Type B pancreatic cell (in vitro differentiated cells): ENCODE results near the gene MESP1. TPM values are rescaled to one million over a fixed set of nuclear protein-coding genes. Genes with fewer than 3 reads are reported as not detected.
A peak's percentile ranks its signal among the peaks of the same experiment; 100 is the strongest.

Experiments
- DNase-seq: peaks from one replicate; pipeline ENCODE4 v3.0.0; 2021; ENCODE audit warnings: mixed read lengths; ENCODE audit not compliant: unreplicated experiment; ENCODE audit errors: extremely low spot score
- H3K27ac Mint-ChIP-seq: 2 replicates; pipeline ENCODE4 v1.8.0; 2021; ENCODE audit warnings: mild to moderate bottlenecking, mixed read lengths
- H3K27me3 Mint-ChIP-seq: 2 replicates; pipeline ENCODE4 v1.8.0; 2021; ENCODE audit warnings: mixed read lengths
- H3K36me3 Mint-ChIP-seq: 2 replicates; pipeline ENCODE4 v1.8.0; 2021; ENCODE audit warnings: mixed read lengths
- H3K4me1 Mint-ChIP-seq: one replicate; pipeline ENCODE4 v1.8.0; 2021; ENCODE audit warnings: mixed read lengths; ENCODE audit not compliant: unreplicated experiment
- H3K4me3 Mint-ChIP-seq: 2 replicates; pipeline ENCODE4 v1.8.0; 2021; ENCODE audit warnings: mild to moderate bottlenecking, mixed read lengths
- H3K9me3 Mint-ChIP-seq: 2 replicates; pipeline ENCODE4 v1.8.0; 2021; ENCODE audit warnings: mixed read lengths
- total RNA-seq: library from RNA; stranded (reverse); gene quantifications from 2 replicates; pipeline ENCODE4 v1.2.1, GENCODE V29; 2021; ENCODE audit warnings: low replicate concordance
- TF ChIP-seq, protein P1 (sequence below): fragments of 200-600 bp; sonication (generic); conservative IDR thresholded peaks from 2 replicates; pipeline ENCODE4 v1.5.0; 2021; ENCODE audit warnings: antibody characterized with exemption, mild to moderate bottlenecking

MESP1 gene
- total RNA-seq, 1 donor from 2014 or later: 2.1 TPM

DNA sequence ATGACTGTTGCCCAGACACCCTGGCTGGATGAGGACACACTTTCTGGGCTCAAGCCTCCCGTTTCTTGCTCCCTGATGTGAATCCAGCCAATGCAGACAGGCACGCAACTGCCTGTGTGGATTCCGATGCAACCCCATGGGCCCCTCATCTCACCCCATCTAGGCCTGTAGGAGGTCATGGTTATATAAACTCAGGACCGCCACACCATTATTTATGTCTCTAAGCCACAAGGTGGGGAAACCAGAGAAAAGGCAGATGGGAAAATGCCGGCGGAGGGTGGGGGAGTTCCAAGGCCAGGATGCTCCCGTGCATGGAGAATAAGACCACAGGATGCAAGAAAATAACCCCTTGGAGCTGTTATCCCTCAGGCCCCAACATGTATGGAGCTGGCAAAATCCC is 2.0 kb downstream of the MESP1 start:
- TF ChIP-seq, protein P1, sequence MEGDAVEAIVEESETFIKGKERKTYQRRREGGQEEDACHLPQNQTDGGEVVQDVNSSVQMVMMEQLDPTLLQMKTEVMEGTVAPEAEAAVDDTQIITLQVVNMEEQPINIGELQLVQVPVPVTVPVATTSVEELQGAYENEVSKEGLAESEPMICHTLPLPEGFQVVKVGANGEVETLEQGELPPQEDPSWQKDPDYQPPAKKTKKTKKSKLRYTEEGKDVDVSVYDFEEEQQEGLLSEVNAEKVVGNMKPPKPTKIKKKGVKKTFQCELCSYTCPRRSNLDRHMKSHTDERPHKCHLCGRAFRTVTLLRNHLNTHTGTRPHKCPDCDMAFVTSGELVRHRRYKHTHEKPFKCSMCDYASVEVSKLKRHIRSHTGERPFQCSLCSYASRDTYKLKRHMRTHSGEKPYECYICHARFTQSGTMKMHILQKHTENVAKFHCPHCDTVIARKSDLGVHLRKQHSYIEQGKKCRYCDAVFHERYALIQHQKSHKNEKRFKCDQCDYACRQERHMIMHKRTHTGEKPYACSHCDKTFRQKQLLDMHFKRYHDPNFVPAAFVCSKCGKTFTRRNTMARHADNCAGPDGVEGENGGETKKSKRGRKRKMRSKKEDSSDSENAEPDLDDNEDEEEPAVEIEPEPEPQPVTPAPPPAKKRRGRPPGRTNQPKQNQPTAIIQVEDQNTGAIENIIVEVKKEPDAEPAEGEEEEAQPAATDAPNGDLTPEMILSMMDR: no peak
- no peak overlapping the region for H3K27ac Mint-ChIP-seq
- H3K4me1 Mint-ChIP-seq: peaks cover 4% of the 10 kb centered on the region
- H3K27me3 Mint-ChIP-seq: peaks cover 10% of the 10 kb centered on the region
- H3K9me3 Mint-ChIP-seq: no peaks in the 10 kb centered on the region
- DNase-seq: no peak
- peak overlapping the region; percentile 79 for H3K4me3 Mint-ChIP-seq
- no peaks in the 10 kb centered on the region for H3K36me3 Mint-ChIP-seq

DNA sequence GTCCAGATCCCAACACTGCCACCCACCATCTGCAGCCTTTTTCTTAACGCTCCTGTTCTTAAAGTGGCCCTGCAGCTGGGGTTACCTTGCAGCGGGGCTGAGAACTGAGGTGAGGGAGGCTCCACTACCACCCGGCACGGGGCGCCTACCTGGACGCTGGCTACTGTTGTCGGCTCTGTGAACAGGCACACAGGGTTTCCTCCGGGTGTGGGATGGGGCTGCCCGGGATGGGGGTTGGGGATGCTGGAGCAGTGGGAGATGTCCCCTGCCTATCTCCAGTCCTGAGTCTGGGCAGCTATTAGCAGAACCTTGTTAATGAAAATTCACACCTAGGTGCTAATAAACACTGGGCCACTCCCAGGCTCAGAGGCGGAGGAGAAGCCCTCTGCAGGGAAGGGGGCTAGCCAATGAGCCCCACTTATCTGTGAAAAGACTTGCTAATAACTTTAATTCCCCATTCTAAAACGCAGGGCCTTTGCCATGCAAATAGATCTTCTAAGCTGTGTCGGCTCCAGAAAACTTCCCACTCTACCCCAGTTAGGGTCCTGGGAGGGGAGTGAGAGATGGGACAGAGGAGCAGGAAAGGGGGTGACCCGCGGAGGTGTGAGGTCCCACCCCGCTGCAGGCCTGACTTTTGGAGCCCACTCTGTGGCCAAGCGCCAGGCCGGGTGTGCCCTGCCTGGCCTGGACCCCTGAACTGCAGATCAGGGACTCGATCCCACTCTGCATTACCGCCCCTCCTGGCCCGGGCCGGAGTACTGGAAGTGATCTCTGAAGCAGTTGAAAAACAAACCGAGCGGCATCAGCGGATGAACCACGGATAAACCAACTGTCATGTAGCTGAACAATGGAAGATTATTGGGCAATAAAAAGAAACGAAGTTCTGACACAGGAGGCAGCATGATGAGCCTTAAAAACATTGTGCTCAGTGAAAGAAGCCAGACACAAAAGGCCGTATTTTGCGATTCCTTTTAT is 3.1 kb downstream of the MESP1 start:
- H3K27ac Mint-ChIP-seq: no peak overlapping the region
- DNase-seq: no peak
- peak overlapping the region; percentile 8 for H3K4me3 Mint-ChIP-seq
- H3K36me3 Mint-ChIP-seq: no peaks in the 10 kb centered on the region
- peaks cover 12% of the 10 kb centered on the region for H3K27me3 Mint-ChIP-seq
- TF ChIP-seq, protein P1: no peak
- no peaks in the 10 kb centered on the region for H3K9me3 Mint-ChIP-seq
- H3K4me1 Mint-ChIP-seq: peaks cover 4% of the 10 kb centered on the region

- Mint-ChIP-seq H3K36me3 (no peaks in the 10 kb centered on the region), H3K9me3 (no peaks in the 10 kb centered on the region), H3K27ac (no peak overlapping the region), H3K27me3 (peaks cover 12% of the 10 kb centered on the region), H3K4me1 (no peaks in the 10 kb centered on the region), H3K4me3 (no peak overlapping the region)
- TF ChIP-seq, protein P1: no peak
- no peak for DNase-seq
These were observed 4.7 kb downstream of the MESP1 start for GRCh38 chr15:89746386-89746780.

DNA sequence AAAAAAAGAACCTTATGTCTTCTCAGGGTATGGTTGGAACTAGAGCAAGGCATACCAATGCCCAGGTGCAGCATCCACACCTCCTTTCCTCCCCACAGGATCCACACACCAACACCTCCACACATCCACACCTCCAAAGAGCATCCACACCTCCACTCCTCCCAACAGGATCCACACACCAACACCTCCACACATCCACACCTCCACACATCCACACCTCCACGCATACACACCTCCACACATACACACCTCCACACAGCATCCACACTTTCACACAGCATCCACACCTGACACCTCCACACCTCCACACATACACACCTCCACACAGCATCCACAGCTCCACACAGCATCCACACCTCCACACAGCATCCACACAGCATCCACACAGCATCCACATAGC is 5.3 kb downstream of the MESP1 start:
- no peak overlapping the region for H3K27ac Mint-ChIP-seq
- H3K4me1 Mint-ChIP-seq: no peaks in the 10 kb centered on the region
- DNase-seq: no peak
- no peaks in the 10 kb centered on the region for H3K9me3 Mint-ChIP-seq
- no peak overlapping the region for H3K4me3 Mint-ChIP-seq
- TF ChIP-seq, protein P1: no peak
- peaks cover 12% of the 10 kb centered on the region for H3K27me3 Mint-ChIP-seq
- no peaks in the 10 kb centered on the region for H3K36me3 Mint-ChIP-seq

DNA sequence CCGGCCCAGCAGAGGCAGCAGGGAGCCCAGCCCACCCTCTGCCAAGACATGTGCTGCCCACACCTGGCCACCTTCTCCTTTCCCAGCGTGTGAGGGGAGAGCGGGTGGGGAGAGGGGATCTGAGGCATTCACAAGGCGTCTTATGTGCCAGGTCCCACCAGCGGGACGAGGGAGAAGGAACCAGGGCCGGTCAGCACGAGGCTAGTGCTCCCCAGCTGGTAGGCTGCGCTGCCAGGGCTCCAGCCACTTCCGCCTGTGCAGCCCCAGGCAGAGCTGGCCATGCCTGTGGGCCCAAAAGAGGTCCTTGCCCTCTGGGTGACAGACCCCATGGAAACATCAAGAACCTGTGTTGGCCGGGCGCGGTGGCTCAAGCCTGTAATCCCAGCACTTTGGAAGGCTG is 5.9 kb downstream of the MESP1 start:
- no peaks in the 10 kb centered on the region for H3K9me3 Mint-ChIP-seq
- peaks cover 12% of the 10 kb centered on the region for H3K27me3 Mint-ChIP-seq
- H3K27ac Mint-ChIP-seq: no peak overlapping the region
- H3K36me3 Mint-ChIP-seq: no peaks in the 10 kb centered on the region
- no peak for DNase-seq
- no peak overlapping the region for H3K4me3 Mint-ChIP-seq
- H3K4me1 Mint-ChIP-seq: no peaks in the 10 kb centered on the region
- TF ChIP-seq, protein P1: no peak
